Progenitor cell of endocrine pancreas (in vitro differentiated cells): ENCODE measurements around the gene FOXE3. TPM values are rescaled to one million over a fixed set of nuclear protein-coding genes. Genes with fewer than 3 reads are reported as not detected.

Experiments
- DNase-seq: peaks from one replicate; pipeline ENCODE4 v3.0.0; 2021; ENCODE audit warnings: low spot score; ENCODE audit not compliant: unreplicated experiment
- H3K27ac Mint-ChIP-seq: 2 replicates; pipeline ENCODE4 v1.8.0; 2021; ENCODE audit warnings: mild to moderate bottlenecking, moderate library complexity, mixed read lengths
- H3K27me3 Mint-ChIP-seq: 2 replicates; pipeline ENCODE4 v1.8.0; 2021; ENCODE audit warnings: mixed read lengths
- H3K36me3 Mint-ChIP-seq: 2 replicates; pipeline ENCODE4 v1.8.0; 2022; ENCODE audit warnings: mixed read lengths; ENCODE audit not compliant: insufficient read depth
- H3K4me1 Mint-ChIP-seq: 2 replicates; pipeline ENCODE4 v1.8.0; 2021; ENCODE audit warnings: low read depth, mixed read lengths
- H3K4me3 Mint-ChIP-seq: 2 replicates; pipeline ENCODE4 v1.8.0; 2021; ENCODE audit warnings: low read depth, mild to moderate bottlenecking, moderate library complexity, mixed read lengths
- H3K9me3 Mint-ChIP-seq: 2 replicates; pipeline ENCODE4 v1.8.0; 2021; ENCODE audit warnings: low read depth, mixed read lengths
- CTCF ChIP-seq: fragments of 200-600 bp; sonication (generic); IDR thresholded peaks from one replicate; pipeline ENCODE4 v1.5.0; 2021; ENCODE audit warnings: antibody characterized with exemption, mild to moderate bottlenecking; ENCODE audit not compliant: unreplicated experiment
- total RNA-seq: library from RNA; stranded (reverse); gene quantifications from 2 replicates; pipeline ENCODE4 v1.2.1, GENCODE V29; 2021

The FOXE3 gene
- total RNA-seq, 1 donor from 2014 or later = not detected

DNA sequence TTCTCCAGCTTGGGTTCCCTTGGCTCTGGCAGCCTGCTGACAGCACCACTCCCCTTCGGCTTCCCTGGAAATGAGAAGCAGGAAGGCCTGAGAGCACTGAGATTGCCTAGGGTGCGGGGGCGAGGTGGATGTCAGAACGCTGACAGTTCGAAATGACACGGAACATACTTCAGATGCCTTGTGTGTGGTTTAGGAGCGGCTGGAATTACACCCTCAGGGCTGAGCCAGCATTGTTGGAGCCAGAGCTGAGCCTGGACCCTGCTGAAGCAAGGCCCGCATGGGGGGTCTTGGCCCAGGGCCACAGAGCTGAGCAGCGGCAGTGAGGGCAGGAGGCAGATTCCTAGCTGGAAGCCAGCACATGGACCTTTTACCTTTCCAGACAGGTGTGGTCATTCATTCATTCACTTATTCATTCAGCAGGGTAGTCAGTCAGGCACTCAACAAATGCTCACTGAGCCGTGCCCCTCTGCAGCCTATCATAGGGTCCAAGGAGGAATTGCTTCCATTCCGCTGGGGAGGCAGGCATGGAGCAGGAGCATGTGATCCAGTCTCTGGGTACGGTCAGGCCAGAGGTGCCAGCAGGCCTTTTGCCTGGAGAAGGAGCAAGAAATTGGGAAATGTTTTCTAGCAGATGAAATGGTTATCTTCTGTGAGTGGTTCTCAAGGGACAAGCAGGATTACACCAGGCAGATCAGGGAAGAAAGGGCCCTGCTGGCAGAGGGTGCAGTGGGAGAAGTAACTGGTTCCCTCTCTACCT, 6.6 kb upstream of the FOXE3 start:
- TF ChIP-seq CTCF = no peak
- H3K4me1 Mint-ChIP-seq = no peaks in the 10 kb centered on the region

DNA sequence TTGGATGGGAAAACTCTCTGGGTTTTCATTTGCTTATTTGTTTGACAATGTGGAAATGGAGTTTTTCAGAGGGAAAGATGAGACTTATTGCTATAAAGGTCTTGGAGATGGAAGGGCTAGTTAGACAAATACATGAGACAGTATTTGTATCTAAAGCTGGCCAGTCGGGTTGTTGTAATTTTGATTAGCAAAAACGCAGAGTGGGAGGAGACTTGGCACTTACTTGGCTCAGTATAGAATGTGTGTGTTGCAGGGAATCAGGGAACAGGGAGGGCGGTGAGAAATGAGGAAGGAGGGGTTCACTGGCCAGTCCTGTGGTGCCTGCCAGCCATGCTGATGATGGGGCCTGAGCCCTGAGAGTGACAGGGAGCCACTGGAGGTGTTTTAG, 6.0 kb upstream of the FOXE3 start:
- Mint-ChIP-seq H3K9me3 (no peaks in the 10 kb centered on the region), H3K4me3 (no peak overlapping the region), H3K4me1 (no peaks in the 10 kb centered on the region), H3K27ac (no peak overlapping the region), H3K27me3 (peaks cover 74% of the 10 kb centered on the region), H3K36me3 (no peaks in the 10 kb centered on the region)
- TF ChIP-seq CTCF = no peak
- no peak for DNase-seq

More for the DNA sequence above, 6.6 kb upstream of the FOXE3 start:
- H3K27me3 Mint-ChIP-seq = peaks cover 71% of the 10 kb centered on the region
- no peak overlapping the region for H3K27ac Mint-ChIP-seq
- no peak overlapping the region for H3K4me3 Mint-ChIP-seq
- no peaks in the 10 kb centered on the region for H3K36me3 Mint-ChIP-seq
- H3K9me3 Mint-ChIP-seq = no peaks in the 10 kb centered on the region
- no peak for DNase-seq

DNA sequence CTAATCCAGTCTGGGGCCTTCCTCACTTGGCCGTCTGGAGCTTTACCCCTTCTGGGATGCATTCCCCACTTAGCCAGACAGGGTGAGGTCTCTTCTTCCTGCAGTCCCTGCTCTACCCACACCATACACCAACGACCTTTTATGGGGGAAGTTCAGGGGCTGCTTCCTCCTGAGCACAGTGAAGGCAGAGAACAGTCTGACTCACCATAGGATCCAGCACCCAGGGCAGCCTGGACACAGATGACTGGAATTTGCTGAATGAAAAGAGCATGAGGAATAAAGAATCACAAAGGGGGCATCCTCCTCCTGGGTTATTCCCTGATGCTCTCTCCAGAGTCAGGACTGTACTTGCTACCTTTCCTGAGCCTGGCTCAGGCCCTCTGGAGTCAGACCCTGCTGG, 4.6 kb upstream of the FOXE3 start:
- Mint-ChIP-seq H3K4me1 (no peaks in the 10 kb centered on the region), H3K4me3 (no peak overlapping the region), H3K27me3 (peaks cover 75% of the 10 kb centered on the region), H3K27ac (no peak overlapping the region), H3K36me3 (no peaks in the 10 kb centered on the region), H3K9me3 (no peaks in the 10 kb centered on the region)
- TF ChIP-seq CTCF = no peak
- no peak for DNase-seq

DNA sequence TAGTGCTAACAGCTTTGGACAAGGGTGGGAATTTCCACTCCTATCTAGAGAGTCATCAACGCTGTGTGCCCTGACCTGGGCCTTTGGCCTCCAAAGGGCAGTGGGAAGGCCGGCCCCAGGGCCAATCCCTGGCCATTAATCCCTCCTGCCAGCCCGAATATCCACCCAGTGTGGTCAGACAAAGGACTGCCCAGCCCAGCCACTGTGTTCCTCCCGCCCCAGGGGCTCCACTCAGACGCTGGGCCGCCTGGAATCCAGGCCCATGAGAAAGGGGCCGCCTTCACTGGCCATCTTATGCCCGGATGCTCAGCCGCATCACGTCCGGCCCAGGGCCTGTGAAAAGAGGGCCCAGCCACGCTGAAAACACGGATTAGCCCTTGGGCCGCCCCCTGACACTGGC, 3.6 kb upstream of the FOXE3 start:
- DNase-seq = no peak
- Mint-ChIP-seq H3K4me3 (no peak overlapping the region), H3K4me1 (no peaks in the 10 kb centered on the region), H3K9me3 (no peaks in the 10 kb centered on the region), H3K27me3 (peaks cover 78% of the 10 kb centered on the region), H3K36me3 (no peaks in the 10 kb centered on the region), H3K27ac (no peak overlapping the region)
- TF ChIP-seq CTCF = no peak

GRCh38 chr1:47416319-47417169, 459 bp downstream of the FOXE3 start:
- no peaks in the 10 kb centered on the region for H3K9me3 Mint-ChIP-seq
- no peaks in the 10 kb centered on the region for H3K4me1 Mint-ChIP-seq
- DNase-seq = no peak
- no peak for TF ChIP-seq CTCF
- H3K36me3 Mint-ChIP-seq = no peaks in the 10 kb centered on the region
- H3K4me3 Mint-ChIP-seq = peak overlapping the region; percentile 60
- H3K27me3 Mint-ChIP-seq = peaks cover 79% of the 10 kb centered on the region
- no peak overlapping the region for H3K27ac Mint-ChIP-seq
